ENCODE data around the gene NXT2.

- no peak for TF ChIP-seq CTCF (conservative IDR thresholded peaks at IDR 0.05; ENCODE audit: low read depth, low read length)
- no peak for TF ChIP-seq EZH2phosphoT487 (IDR thresholded peaks at IDR 0.05; ENCODE audit: borderline replicate concordance, low read length)
- TF ChIP-seq EZH2 (IDR thresholded peaks at IDR 0.05; ENCODE audit: low read length, unreplicated experiment), result no peak
These were observed 53.5 kb downstream of the NXT2 start for GRCh38 chrX:109590176-109590575.

Data from PC-3 (cell line).